Activated naive CD8-positive, alpha-beta T cell treated with anti-CD3 and anti-CD28 coated beads, Interleukin-2, amount 10 ng/mL, durations not matched to agents 7 days and 5 days (primary cell): ENCODE data around the gene METRN. TPM values are rescaled to one million over a fixed set of nuclear protein-coding genes. Genes with fewer than 3 reads are reported as not detected.
A peak's percentile ranks its signal among the peaks of the same experiment; 100 is the strongest.
"Not testable (repeated sequence)": the region's sequence is repeated elsewhere in the genome, so short reads cannot be mapped to it uniquely, and the experiment has no call there.

ENCODE experiments used
- ATAC-seq: fragments of 150-1000 bp; cut with Tn5 transposase; one replicate; pipeline ENCODE4 v1.10.0; 2021; ENCODE audit warnings: low read depth, moderate library complexity
- POLR2A ChIA-PET: fragments of 350-600 bp; sonication (Branson Sonifier 250); formaldehyde crosslinking; loops from one replicate; lab custom pipeline; 2021; ENCODE audit warnings: antibody characterized with exemption; lab: Charles Lee
- DNase-seq: peaks from one replicate; pipeline ENCODE4 v3.0.0; 2021
- H3K27ac Mint-ChIP-seq: one replicate; pipeline ENCODE4 v1.8.0; 2022; ENCODE audit warnings: mild to moderate bottlenecking, mixed read lengths
- H3K27me3 Mint-ChIP-seq: one replicate; pipeline ENCODE4 v1.8.0; 2022; ENCODE audit warnings: mild to moderate bottlenecking, moderate library complexity, mixed read lengths
- H3K36me3 Mint-ChIP-seq: one replicate; pipeline ENCODE4 v1.8.0; 2021; ENCODE audit warnings: mild to moderate bottlenecking, mixed read lengths
- H3K4me1 Mint-ChIP-seq: one replicate; pipeline ENCODE4 v1.8.0; 2021; ENCODE audit warnings: mixed read lengths
- H3K4me3 Mint-ChIP-seq: one replicate; pipeline ENCODE4 v1.8.0; 2022; ENCODE audit warnings: mild to moderate bottlenecking, moderate library complexity, mixed read lengths
- H3K9me3 Mint-ChIP-seq: one replicate; pipeline ENCODE4 v1.8.0; 2021; ENCODE audit warnings: mixed read lengths
- total RNA-seq, 2 experiments: library from RNA; stranded (reverse); gene quantifications; one replicate each; pipeline ENCODE4 v1.2.3, GENCODE V29; 2021

Gene METRN
- total RNA-seq, 2 experiments from 2014 or later = 10.0 to 12.4 TPM

GRCh38 chr16:750485-750884 is 35.6 kb downstream of the METRN start:
- Mint-ChIP-seq H3K9me3 (no peaks in the 10 kb centered on the region), H3K4me1 (peaks cover 2% of the 10 kb centered on the region), H3K27me3 (peaks cover 2% of the 10 kb centered on the region)

DNA sequence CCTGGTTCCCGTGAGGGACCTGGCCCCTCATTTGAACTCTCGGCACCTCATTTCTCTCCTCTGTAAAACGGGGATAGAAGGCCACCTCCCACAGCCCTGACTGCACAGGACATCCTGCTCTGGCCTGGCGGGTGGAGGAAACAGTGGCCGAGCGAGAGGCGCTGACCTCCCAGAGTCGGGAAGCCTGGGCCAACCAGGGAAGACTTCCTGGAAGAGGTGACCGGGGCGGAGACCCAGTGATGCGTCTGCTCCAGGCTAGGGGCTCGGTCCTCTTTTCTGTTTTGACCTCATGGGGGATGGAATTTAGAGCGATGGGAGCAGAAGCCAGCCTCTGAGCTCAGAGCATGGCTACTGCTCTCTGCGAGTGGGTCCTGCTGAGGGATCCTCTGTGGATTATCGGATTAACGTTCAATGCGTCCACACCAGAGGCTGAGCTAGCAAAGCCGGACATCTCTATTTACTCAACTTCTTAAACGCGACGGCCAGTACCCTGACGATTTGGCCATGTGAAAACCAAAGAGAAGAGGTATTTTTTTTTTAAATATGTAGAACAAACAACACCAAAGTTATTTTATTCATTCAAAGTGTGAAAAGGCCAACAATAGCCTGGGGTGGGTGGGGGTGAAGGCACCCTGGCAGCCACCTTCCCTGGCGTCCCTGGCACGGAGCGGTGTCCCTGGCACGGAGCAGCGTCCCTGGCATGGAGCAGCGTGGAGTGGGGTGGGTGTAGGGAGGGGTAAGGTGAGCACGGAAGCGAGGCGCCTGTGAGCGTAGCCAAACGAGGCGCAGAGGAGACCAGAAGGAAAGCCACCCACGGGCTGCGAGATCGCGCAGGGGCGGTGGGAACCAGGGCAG is 36.5 kb downstream of the METRN start:
- no peaks in the 10 kb centered on the region for H3K36me3 Mint-ChIP-seq
- no peak for ATAC-seq
- peaks cover 2% of the 10 kb centered on the region for H3K4me1 Mint-ChIP-seq

More at GRCh38 chr16:750485-750884, 35.6 kb downstream of the METRN start:
- DNase-seq (no peak), ATAC-seq (no peak)
- Mint-ChIP-seq H3K4me3 (no peak overlapping the region), H3K36me3 (no peaks in the 10 kb centered on the region), H3K27ac (no peak overlapping the region)
- POLR2A ChIA-PET = interaction anchor here (0.8 kb wide), 1 partner anchor 13 kb away, joined by 3 read pairs; no protein-coding TSS in a partner anchor

GRCh38 chr16:752007-752312 is 37.0 kb downstream of the METRN start:
- Mint-ChIP-seq H3K9me3 (no peaks in the 10 kb centered on the region), H3K4me1 (peaks cover 2% of the 10 kb centered on the region), H3K27ac (no peak overlapping the region), H3K4me3 (no peak overlapping the region), H3K36me3 (no peaks in the 10 kb centered on the region), H3K27me3 (peaks cover 7% of the 10 kb centered on the region)
- DNase-seq = no peak
- no peak for ATAC-seq
- POLR2A ChIA-PET = no interaction called here

More for the DNA sequence above, 36.5 kb downstream of the METRN start:
- DNase-seq = no peak
- Mint-ChIP-seq H3K27me3 (peaks cover 4% of the 10 kb centered on the region), H3K4me3 (no peak overlapping the region), H3K9me3 (no peaks in the 10 kb centered on the region), H3K27ac (no peak overlapping the region)
- POLR2A ChIA-PET = no interaction called here

DNA sequence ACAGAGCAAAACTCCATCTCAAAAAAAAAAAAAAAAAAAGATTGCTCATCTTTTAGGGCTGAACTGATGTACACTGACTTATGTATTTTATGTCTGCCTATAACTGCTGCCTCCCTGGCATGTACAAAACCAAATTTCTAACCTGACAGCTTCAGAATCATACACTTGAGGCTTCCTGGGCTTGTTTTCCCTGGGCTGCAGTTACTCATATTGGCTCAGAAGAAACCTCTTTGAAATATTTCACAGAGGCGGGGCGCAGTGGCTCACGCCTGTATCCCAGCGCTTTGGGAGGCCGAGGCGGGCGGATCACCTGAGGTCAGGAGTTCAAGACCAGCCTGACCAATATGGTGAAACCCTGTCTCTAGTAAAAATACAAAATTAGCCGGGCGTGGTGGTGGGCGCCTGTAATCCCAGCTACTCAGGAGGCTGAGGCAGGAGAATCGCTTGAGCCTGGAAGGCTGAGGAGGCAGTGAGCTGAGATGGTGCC is 39.2 kb downstream of the METRN start:
- not testable (repeated sequence) for ATAC-seq, H3K9me3 Mint-ChIP-seq
- POLR2A ChIA-PET = interaction anchor here (0.7 to 1.0 kb wide), 2 partner anchors 11 to 35 kb away, joined by 3 read pairs; no protein-coding TSS in a partner anchor

DNA sequence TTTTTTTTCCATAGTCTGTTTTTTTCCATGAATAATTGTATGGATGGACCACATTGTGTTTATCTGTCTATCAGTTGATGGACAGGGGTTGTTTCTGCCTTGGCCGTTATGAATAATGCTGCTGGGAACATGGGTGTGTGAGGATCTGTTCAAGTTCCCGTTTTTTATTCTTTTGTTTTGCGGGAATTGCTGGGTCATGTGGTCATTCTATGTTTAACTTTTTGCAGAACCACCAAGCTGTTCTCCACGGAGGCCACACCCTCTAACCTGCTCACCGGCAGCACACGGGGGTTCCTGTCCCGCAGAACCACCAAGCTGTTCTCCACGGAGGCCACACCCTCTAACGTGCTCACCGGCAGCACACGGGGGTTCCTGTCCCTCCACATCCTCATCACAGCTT is 39.7 kb downstream of the METRN start:
- ATAC-seq (peak; percentile 45), DNase-seq (no peak)
- Mint-ChIP-seq H3K27ac (no peak overlapping the region), H3K4me3 (no peak overlapping the region), H3K9me3 (no peaks in the 10 kb centered on the region), H3K36me3 (no peaks in the 10 kb centered on the region), H3K27me3 (peaks cover 7% of the 10 kb centered on the region), H3K4me1 (peaks cover 7% of the 10 kb centered on the region)
- POLR2A ChIA-PET = interaction anchor here (0.8 to 1.0 kb wide), 2 partner anchors 12 to 14 kb away, joined by 3 to 5 read pairs; partner anchors contain the start of gene CIAO3

More for the DNA sequence above, 39.2 kb downstream of the METRN start:
- H3K36me3 Mint-ChIP-seq, DNase-seq, H3K4me1 Mint-ChIP-seq, H3K27me3 Mint-ChIP-seq, H3K27ac Mint-ChIP-seq, H3K4me3 Mint-ChIP-seq: not testable (repeated sequence)

DNA sequence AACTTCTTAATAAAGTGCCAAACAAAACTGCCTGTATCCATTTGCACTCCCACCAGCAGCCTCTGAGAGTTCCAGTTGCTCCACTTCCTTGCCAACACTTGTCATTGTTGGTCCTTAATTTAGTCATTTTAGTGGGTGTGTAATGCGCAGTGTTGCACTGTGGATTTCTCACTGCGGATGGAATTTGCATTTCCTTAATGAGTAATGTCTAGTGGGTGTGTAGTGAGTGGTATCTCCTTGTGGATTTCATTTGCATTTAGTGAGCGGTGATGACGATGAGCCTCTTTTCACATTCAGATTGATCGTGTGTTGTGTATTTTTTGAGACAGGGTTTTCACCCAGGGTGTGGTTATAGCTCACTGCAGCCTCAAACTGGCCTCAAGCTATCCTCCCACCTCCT is 41.5 kb downstream of the METRN start:
- POLR2A ChIA-PET = no interaction called here
- Mint-ChIP-seq H3K27ac (no peak overlapping the region), H3K9me3 (no peaks in the 10 kb centered on the region), H3K4me1 (peaks cover 7% of the 10 kb centered on the region), H3K27me3 (peaks cover 7% of the 10 kb centered on the region), H3K4me3 (no peak overlapping the region), H3K36me3 (no peaks in the 10 kb centered on the region)
- no peak for ATAC-seq
- no peak for DNase-seq

- Mint-ChIP-seq H3K27ac (no peak overlapping the region), H3K4me3 (no peak overlapping the region), H3K9me3 (no peaks in the 10 kb centered on the region), H3K36me3 (no peaks in the 10 kb centered on the region), H3K27me3 (peaks cover 7% of the 10 kb centered on the region), H3K4me1 (peaks cover 7% of the 10 kb centered on the region)
- POLR2A ChIA-PET = no interaction called here
- ATAC-seq = no peak
- no peak for DNase-seq
These were observed 44.4 kb downstream of the METRN start for GRCh38 chr16:759110-759910.

DNA sequence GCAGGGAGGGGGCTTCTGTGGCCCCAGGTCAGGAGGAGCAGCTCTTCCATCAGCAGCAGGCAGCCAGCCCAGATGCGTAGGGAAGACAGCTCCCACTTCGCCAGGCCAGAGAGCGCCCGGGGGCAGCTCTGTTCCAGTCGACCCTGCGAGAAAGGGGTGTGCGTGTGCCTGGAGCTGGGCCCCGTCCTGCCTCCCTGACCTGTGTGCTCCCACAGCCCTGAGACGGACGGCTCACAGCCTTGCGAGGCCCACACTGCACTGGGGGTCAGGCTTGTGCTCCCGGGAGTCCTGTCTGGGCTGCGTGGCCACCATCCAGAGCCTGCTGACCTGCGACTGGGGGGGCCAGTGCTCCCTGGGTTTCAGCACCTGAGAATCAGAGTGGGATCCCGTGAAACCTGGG is 45.1 kb downstream of the METRN start:
- H3K27me3 Mint-ChIP-seq = peaks cover 6% of the 10 kb centered on the region
- DNase-seq = no peak
- POLR2A ChIA-PET = no interaction called here
- no peaks in the 10 kb centered on the region for H3K36me3 Mint-ChIP-seq
- no peak overlapping the region for H3K4me3 Mint-ChIP-seq
- ATAC-seq = no peak
- no peaks in the 10 kb centered on the region for H3K9me3 Mint-ChIP-seq
- H3K4me1 Mint-ChIP-seq = peaks cover 5% of the 10 kb centered on the region
- no peak overlapping the region for H3K27ac Mint-ChIP-seq

GRCh38 chr16:760545-761343 is 45.8 kb downstream of the METRN start, which contains the start of gene MSLN:
MSLN (plus strand) TSS chr16:760734; CDS start chr16:762681, 1,947 bp downstream.
- Mint-ChIP-seq H3K36me3 (no peaks in the 10 kb centered on the region), H3K4me3 (no peak within 1 kb of the TSS), H3K9me3 (no peaks in the 10 kb centered on the region), H3K4me1 (peaks cover 5% of the 10 kb centered on the region), H3K27me3 (peaks cover 6% of the 10 kb centered on the region), H3K27ac (no peak within 1 kb of the TSS)
- POLR2A ChIA-PET = interaction anchor here (0.6 kb wide), 1 partner anchor 92 kb away, joined by 3 read pairs; no protein-coding TSS in a partner anchor
- DNase-seq = no peak
- no peak for ATAC-seq

DNA sequence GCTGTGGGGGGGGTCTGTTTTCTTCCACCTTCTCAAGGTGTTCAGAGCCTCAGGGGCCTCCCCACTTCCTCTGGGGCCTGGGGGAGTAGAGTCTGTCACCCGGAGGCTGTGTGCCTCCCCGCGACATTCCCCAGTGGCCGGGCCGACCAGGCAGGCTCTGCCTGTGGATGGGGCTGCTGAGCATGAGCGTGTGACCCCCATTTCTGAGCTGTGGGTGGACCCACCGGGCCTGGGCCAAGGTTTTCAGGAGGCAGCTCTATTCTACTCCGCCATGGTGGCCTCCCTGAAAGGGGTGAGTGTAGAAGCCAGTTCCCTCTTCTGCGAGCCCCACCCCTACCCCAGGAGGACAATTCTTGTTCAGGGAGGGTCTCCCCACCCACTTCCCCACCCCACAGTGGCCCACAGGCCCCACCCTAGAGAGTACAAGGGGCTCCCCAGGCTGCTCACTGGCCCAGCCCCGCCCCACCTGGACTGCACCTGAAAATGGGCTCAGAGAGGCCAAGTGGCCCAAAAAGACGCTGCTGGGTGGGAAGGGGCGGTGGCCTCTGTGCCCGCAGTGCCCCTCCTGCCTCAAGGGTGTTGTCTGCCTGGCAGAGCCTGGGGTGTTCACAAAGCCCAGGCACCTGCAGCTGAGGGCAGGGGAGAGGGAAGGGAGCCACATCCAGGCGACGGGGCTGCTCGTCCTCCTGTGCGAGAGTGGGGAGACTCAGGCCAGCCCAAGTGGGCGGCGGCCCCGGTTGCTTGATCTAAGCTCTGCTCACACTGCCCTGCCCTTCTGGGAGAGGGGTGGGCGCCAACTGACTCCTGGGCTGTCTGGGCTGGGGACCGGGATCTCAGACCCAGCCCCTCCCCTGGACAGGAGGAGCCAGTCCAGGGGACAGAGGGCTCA is 47.0 kb downstream of the METRN start:
- H3K4me1 Mint-ChIP-seq = peaks cover 5% of the 10 kb centered on the region
- ATAC-seq = no peak
- H3K36me3 Mint-ChIP-seq = no peaks in the 10 kb centered on the region
- H3K4me3 Mint-ChIP-seq = no peak overlapping the region
- no peaks in the 10 kb centered on the region for H3K27me3 Mint-ChIP-seq
- no peaks in the 10 kb centered on the region for H3K9me3 Mint-ChIP-seq
- H3K27ac Mint-ChIP-seq = no peak overlapping the region
- POLR2A ChIA-PET = no interaction called here
- no peak for DNase-seq

GRCh38 chr16:762595-763268 is 47.8 kb downstream of the METRN start:
- H3K36me3 Mint-ChIP-seq = no peaks in the 10 kb centered on the region

More at GRCh38 chr16:762595-763268, 47.8 kb downstream of the METRN start:
- Mint-ChIP-seq H3K9me3 (no peaks in the 10 kb centered on the region), H3K4me3 (no peak overlapping the region), H3K27ac (no peak overlapping the region), H3K27me3 (no peaks in the 10 kb centered on the region), H3K4me1 (peaks cover 2% of the 10 kb centered on the region)
- no peak for DNase-seq
- no peak for ATAC-seq
- POLR2A ChIA-PET = no interaction called here
